Naive B cell (primary cell): ENCODE data around the gene ZDHHC12. TPM values are rescaled to one million over a fixed set of nuclear protein-coding genes. Genes with fewer than 3 reads are reported as not detected.
A peak's percentile ranks its signal among the peaks of the same experiment; 100 is the strongest.

Experiments used
- ATAC-seq, 2 donors: fragments of 150-1000 bp; cut with Tn5 transposase; 2 replicates each; pipeline ENCODE4 v1.10.0; 2021; ENCODE audit warnings: low read depth in 2 of 2, mild to moderate bottlenecking in 2 of 2, moderate library complexity in 2 of 2
- DNase-seq: peaks from one replicate; pipeline ENCODE4 v3.0.0; 2022
- H3K27ac Mint-ChIP-seq, 6 donors: one replicate each; pipeline ENCODE4 v1.8.0; 2020 to 2022; ENCODE audit warnings: mild to moderate bottlenecking in 6 of 6, mixed read lengths in 6 of 6, moderate library complexity in 5 of 6, inconsistent platforms in 2 of 6
- H3K27me3 Mint-ChIP-seq, 3 donors: one replicate each; pipeline ENCODE4 v1.8.0; 2021 to 2022; ENCODE audit warnings: mixed read lengths in 3 of 3, mild to moderate bottlenecking in 1 of 3
- H3K36me3 Mint-ChIP-seq, 2 donors: one replicate each; pipeline ENCODE4 v1.8.0; 2020 to 2022; ENCODE audit warnings: mixed read lengths in 2 of 2, inconsistent platforms in 1 of 2, mild to moderate bottlenecking in 1 of 2
- H3K4me1 Mint-ChIP-seq, 3 donors: one replicate each; pipeline ENCODE4 v1.8.0; 2020 to 2022; ENCODE audit warnings: mixed read lengths in 3 of 3, inconsistent platforms in 1 of 3, mild to moderate bottlenecking in 1 of 3, moderate library complexity in 1 of 3
- H3K4me3 Mint-ChIP-seq, 8 donors: one replicate each; pipeline ENCODE4 v1.8.0; 2020 to 2022; ENCODE audit warnings: mild to moderate bottlenecking in 8 of 8, mixed read lengths in 8 of 8, moderate library complexity in 8 of 8, inconsistent platforms in 2 of 8
- H3K9me3 Mint-ChIP-seq, 7 donors: one replicate each; pipeline ENCODE4 v1.8.0; 2020 to 2022; ENCODE audit warnings: mixed read lengths in 7 of 7, mild to moderate bottlenecking in 5 of 7, inconsistent platforms in 2 of 7, moderate library complexity in 1 of 7
- polyA plus RNA-seq, 6 donors: library from polyadenylated mRNA; unstranded; fragments of 300-500 nt; fragmentation: Illumina TruSeq; gene quantifications; one replicate each; pipeline ENCODE4 v1.2.3, GENCODE V29; 2021; ENCODE audit warnings: low read depth in 6 of 6

The ZDHHC12 gene
- polyA plus RNA-seq, 6 donors from 2014 or later, result 17.9 to 47.6 (median 43.2) TPM

- H3K36me3 Mint-ChIP-seq, result no peaks in the 10 kb centered on the region
- H3K27me3 Mint-ChIP-seq, result no peaks in the 10 kb centered on the region
Measured at GRCh38 chr9:128750926-128751595, 27.1 kb upstream of the ZDHHC12 start.

DNA sequence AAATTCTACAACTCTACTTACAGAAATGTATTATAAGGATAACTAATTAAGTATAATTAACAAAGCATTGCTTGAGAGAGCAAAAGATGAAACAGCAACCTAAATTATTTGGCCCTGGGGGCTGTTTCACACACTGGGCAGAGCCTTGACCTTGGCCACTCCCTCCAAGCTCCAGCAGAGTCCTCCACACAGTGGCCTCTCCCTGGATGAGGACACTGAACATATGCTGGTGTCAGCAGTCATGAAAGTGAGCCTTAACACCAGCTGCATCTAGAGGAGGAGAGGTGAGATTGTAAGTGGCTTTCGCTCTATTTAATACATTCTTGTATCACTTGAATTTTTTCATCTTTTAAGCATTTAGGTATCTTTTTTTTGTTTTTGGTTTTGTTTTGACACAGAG lies 23.3 kb upstream of the ZDHHC12 start:
- no peak overlapping the region for H3K4me3 Mint-ChIP-seq
- H3K4me1 Mint-ChIP-seq, result peaks cover 0 to 5% (median 0%) of the 10 kb centered on the region in 3 donors
- H3K27me3 Mint-ChIP-seq, result no peaks in the 10 kb centered on the region
- peak overlapping the region in 1 of 6 donors; percentile 70 for H3K27ac Mint-ChIP-seq
- ATAC-seq, result no peak
- H3K36me3 Mint-ChIP-seq, result no peaks in the 10 kb centered on the region
- no peak for DNase-seq
- H3K9me3 Mint-ChIP-seq, result no peaks in the 10 kb centered on the region

More at GRCh38 chr9:128750926-128751595, 27.1 kb upstream of the ZDHHC12 start:
- ATAC-seq (no peak), DNase-seq (no peak)
- Mint-ChIP-seq H3K4me1 (peaks cover 0 to 4% (median 0%) of the 10 kb centered on the region in 3 donors), H3K9me3 (no peaks in the 10 kb centered on the region), H3K27ac (no peak overlapping the region), H3K4me3 (no peak overlapping the region)

- H3K9me3 Mint-ChIP-seq, result no peaks in the 10 kb centered on the region
- H3K36me3 Mint-ChIP-seq, result peaks cover 0 to 7% of the 10 kb centered on the region in 2 donors
- H3K4me3 Mint-ChIP-seq, result peak overlapping the region in 2 of 8 donors; percentile 12 to 22
- DNase-seq (no peak), ATAC-seq (no peak)
- no peaks in the 10 kb centered on the region for H3K27me3 Mint-ChIP-seq
- no peak overlapping the region for H3K27ac Mint-ChIP-seq
- peaks cover 0 to 5% (median 0%) of the 10 kb centered on the region in 3 donors for H3K4me1 Mint-ChIP-seq
Measured at GRCh38 chr9:128743421-128743820, 19.5 kb upstream of the ZDHHC12 start.

DNA sequence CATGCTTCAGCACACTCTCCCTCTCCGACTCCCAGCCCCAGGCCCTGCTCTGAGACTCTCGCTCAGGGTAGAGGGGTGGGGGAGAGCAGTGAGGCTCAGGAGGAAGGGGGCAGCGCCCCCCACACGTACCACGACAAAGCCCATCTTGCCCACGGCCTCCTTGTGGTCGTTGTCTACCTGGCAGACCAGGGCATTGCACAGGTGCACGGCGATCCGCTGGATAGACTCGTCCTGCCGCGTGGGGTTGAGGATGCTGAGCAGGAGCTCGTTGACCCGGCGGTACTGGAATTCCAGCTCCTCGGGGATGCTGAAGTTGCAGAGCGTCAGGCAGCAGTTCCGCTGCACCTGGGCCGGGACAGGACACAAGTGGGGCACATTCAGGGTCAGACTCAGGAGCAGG lies 18.5 kb upstream of the ZDHHC12 start:
- ATAC-seq, result no peak
- no peak overlapping the region for H3K27ac Mint-ChIP-seq

GRCh38 chr9:128735373-128735772 lies 11.4 kb upstream of the ZDHHC12 start:
- H3K4me3 Mint-ChIP-seq, result no peak overlapping the region

More for the DNA sequence above, 18.5 kb upstream of the ZDHHC12 start:
- no peak for DNase-seq
- H3K36me3 Mint-ChIP-seq, result peaks cover 0 to 8% of the 10 kb centered on the region in 2 donors
- no peaks in the 10 kb centered on the region for H3K9me3 Mint-ChIP-seq
- no peak overlapping the region for H3K4me3 Mint-ChIP-seq
- H3K27me3 Mint-ChIP-seq, result no peaks in the 10 kb centered on the region
- H3K4me1 Mint-ChIP-seq, result peaks cover 0 to 5% (median 0%) of the 10 kb centered on the region in 3 donors

DNA sequence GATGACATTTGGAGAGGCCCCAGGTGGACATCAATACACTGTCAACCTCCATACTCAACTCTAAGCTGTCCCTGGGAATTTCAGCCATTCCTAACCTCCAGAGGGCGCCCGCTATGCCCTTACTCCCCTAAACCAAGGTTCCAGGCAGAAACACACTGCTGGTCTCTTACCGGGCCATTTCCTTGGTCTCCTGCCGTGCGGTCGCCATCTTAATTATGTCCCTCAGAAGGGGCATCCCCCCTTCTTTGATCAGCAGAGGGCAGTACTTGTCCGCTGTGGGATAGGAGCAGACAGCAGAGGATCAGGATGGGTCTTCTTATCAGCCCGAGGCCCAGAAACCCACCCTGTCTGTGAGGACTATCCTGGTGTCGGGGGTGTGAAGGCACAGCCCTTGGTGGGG lies 9.3 kb upstream of the ZDHHC12 start:
- H3K27ac Mint-ChIP-seq, result peak overlapping the region in 3 of 6 donors; percentile 18 to 92 (median 47)
- ATAC-seq (peak; percentile 42 to 51), DNase-seq (peak; percentile 17)
- no peak overlapping the region for H3K4me3 Mint-ChIP-seq
- no peaks in the 10 kb centered on the region for H3K27me3 Mint-ChIP-seq
- H3K36me3 Mint-ChIP-seq, result peaks cover 0 to 5% of the 10 kb centered on the region in 2 donors
- no peaks in the 10 kb centered on the region for H3K9me3 Mint-ChIP-seq
- peaks cover 0 to 13% (median 2%) of the 10 kb centered on the region in 3 donors for H3K4me1 Mint-ChIP-seq

More at GRCh38 chr9:128735373-128735772, 11.4 kb upstream of the ZDHHC12 start:
- DNase-seq (no peak), ATAC-seq (no peak)
- H3K36me3 Mint-ChIP-seq, result peaks cover 0 to 12% of the 10 kb centered on the region in 2 donors
- H3K4me1 Mint-ChIP-seq, result peaks cover 0 to 13% (median 2%) of the 10 kb centered on the region in 3 donors
- H3K27me3 Mint-ChIP-seq, result no peaks in the 10 kb centered on the region
- peak overlapping the region in 1 of 6 donors; percentile 3 for H3K27ac Mint-ChIP-seq
- no peaks in the 10 kb centered on the region for H3K9me3 Mint-ChIP-seq

DNA sequence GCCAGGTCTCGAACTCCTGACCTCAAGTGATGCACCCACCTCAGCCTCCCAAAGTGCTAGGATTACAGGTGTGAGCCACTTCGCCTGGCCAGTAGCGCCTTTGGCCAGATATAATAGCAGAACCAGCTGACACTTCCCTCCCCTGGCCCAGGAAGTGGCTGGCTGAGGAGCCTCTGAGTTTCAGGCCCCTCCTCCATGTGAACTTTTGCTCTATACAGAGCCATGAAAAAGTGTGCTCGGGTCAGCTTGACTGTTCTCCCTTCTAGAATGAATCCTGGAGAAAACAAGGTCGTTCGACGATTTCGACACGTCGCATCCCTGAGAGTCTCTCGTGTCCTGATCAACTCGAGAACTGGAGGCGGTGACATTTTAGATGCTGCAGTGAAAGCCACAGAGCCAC lies 8.6 kb upstream of the ZDHHC12 start:
- Mint-ChIP-seq H3K27ac (no peak overlapping the region), H3K36me3 (peaks cover 0 to 5% of the 10 kb centered on the region in 2 donors), H3K4me1 (peaks cover 0 to 13% (median 2%) of the 10 kb centered on the region in 3 donors), H3K9me3 (no peaks in the 10 kb centered on the region), H3K27me3 (no peaks in the 10 kb centered on the region), H3K4me3 (no peak overlapping the region)
- ATAC-seq, result no peak
- DNase-seq, result no peak

DNA sequence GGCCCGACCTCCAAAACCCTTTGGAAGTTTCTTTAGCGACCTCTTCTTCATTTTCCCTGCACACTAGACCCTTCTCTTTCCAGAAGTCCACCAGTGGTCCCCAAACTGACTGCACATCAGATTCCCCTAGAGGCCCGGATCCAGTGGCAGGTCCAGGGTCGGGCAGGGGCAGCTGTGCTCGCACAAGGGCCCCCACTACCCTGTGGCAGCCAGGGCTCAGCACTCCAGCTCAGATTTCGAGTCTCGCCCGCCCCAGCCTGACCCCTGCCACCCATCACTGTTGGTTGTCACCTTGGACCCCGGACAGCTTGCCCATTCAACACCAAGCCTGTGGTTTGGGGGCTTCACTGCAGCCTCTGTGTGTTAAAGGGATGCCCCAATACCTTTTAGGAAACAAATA lies 7.8 kb upstream of the ZDHHC12 start:
- peaks cover 0 to 13% (median 2%) of the 10 kb centered on the region in 3 donors for H3K4me1 Mint-ChIP-seq
- H3K9me3 Mint-ChIP-seq, result no peaks in the 10 kb centered on the region
- no peak overlapping the region for H3K27ac Mint-ChIP-seq
- no peak overlapping the region for H3K4me3 Mint-ChIP-seq
- H3K36me3 Mint-ChIP-seq, result no peaks in the 10 kb centered on the region
- H3K27me3 Mint-ChIP-seq, result no peaks in the 10 kb centered on the region
- DNase-seq (no peak), ATAC-seq (no peak)

DNA sequence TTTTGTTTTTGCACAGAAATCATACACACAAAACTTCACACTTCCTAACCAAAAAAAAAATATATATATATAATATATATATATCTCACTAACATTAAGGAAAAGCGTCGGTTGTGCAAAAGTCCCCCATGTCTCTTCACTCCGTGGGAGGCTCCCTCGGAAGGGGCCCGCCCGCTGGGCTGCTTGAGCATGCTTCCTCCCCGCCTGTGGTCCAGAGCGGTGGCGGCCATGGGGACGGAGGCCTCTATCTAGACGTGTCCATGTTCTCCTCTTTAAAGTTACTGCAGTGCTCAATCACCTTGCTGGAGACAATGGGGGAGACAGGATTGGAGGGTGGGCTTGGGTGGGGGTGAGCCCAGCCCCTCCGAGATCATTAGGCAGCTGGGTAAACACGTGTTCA lies 7.2 kb upstream of the ZDHHC12 start:
- Mint-ChIP-seq H3K27ac (no peak overlapping the region), H3K4me3 (no peak overlapping the region)

DNA sequence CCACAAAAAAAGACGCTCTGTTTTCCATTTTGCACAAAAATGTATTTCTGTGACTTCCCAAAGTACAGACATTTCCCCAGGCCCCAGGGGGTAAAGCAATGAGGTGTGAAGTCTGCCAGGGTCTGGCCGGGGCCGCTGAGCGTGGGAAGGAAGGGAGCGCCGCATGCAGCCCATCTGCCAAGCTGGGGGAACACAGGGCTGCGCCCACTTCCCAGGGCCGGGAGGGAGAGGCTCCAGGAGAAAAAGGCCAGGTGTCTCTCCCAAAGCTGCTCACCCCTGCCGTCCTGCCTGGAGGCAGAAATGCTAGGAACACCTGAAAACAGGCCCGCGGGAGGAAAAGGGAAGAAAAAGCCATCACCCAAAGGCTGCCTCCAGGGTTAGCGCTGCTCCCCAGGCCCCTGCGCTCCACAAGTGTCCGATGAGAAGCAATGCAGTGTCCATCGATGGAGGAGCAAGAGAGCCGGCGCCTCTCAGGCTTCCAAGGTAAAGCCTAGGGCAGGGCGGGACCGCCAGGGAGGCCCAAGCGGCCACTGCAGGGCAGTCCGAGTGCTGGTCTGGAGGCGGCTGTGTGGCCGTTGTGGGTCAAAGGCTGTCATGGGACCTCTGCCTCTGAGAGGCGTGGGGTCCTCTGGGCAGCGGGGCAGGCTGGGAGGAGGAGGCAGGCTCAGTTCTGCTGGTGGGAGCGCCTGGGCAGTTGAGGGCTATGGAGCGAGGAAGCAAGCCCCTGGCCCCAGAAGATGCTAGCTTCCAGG lies 6.0 kb upstream of the ZDHHC12 start:
- ATAC-seq, result no peak
- no peaks in the 10 kb centered on the region for H3K9me3 Mint-ChIP-seq
- DNase-seq, result no peak
- H3K27me3 Mint-ChIP-seq, result no peaks in the 10 kb centered on the region
- peaks cover 2 to 10% (median 9%) of the 10 kb centered on the region in 3 donors for H3K4me1 Mint-ChIP-seq
- no peak overlapping the region for H3K4me3 Mint-ChIP-seq
- no peaks in the 10 kb centered on the region for H3K36me3 Mint-ChIP-seq
- H3K27ac Mint-ChIP-seq, result peak overlapping the region in 2 of 6 donors; percentile 67 to 84

More for the DNA sequence above, 7.2 kb upstream of the ZDHHC12 start:
- DNase-seq (no peak), ATAC-seq (no peak)
- H3K9me3 Mint-ChIP-seq, result no peaks in the 10 kb centered on the region
- no peaks in the 10 kb centered on the region for H3K36me3 Mint-ChIP-seq
- H3K27me3 Mint-ChIP-seq, result no peaks in the 10 kb centered on the region
- peaks cover 0 to 13% (median 4%) of the 10 kb centered on the region in 3 donors for H3K4me1 Mint-ChIP-seq

GRCh38 chr9:128729302-128729701 lies 5.4 kb upstream of the ZDHHC12 start:
- peak overlapping the region in 2 of 6 donors; percentile 67 to 84 for H3K27ac Mint-ChIP-seq
- peaks cover 9 to 17% (median 14%) of the 10 kb centered on the region in 3 donors for H3K4me1 Mint-ChIP-seq
- DNase-seq, result no peak
- no peak for ATAC-seq
- H3K36me3 Mint-ChIP-seq, result no peaks in the 10 kb centered on the region
- no peaks in the 10 kb centered on the region for H3K27me3 Mint-ChIP-seq
- H3K9me3 Mint-ChIP-seq, result no peaks in the 10 kb centered on the region
- no peak overlapping the region for H3K4me3 Mint-ChIP-seq

DNA sequence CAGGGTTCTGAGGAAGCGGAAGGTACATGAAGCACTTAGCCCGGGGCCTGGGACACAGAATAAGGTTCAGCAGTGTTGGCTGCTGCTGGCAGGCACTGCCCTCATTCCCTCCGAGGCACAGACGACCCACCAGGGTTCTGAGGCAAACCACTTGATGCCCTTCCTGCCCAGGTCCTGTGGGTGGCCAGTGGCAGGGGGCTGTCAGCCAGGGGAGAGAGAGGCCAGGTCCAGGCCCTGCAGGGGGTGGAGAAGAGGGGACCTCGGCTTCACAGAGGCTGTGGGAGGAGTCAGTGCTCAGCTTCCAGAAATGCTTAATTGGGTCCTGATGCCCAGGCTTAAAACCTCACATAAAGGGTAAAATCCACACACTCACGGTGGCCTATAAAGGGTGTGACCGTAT lies 4.4 kb upstream of the ZDHHC12 start:
- peaks cover 14 to 24% (median 16%) of the 10 kb centered on the region in 3 donors for H3K4me1 Mint-ChIP-seq
- no peaks in the 10 kb centered on the region for H3K9me3 Mint-ChIP-seq
- no peak overlapping the region for H3K27ac Mint-ChIP-seq
- no peaks in the 10 kb centered on the region for H3K36me3 Mint-ChIP-seq
- no peaks in the 10 kb centered on the region for H3K27me3 Mint-ChIP-seq
- DNase-seq (no peak), ATAC-seq (no peak)
- H3K4me3 Mint-ChIP-seq, result no peak overlapping the region

- no peaks in the 10 kb centered on the region for H3K9me3 Mint-ChIP-seq
- H3K4me1 Mint-ChIP-seq, result peaks cover 18 to 30% (median 20%) of the 10 kb centered on the region in 3 donors
- H3K27me3 Mint-ChIP-seq, result no peaks in the 10 kb centered on the region
- H3K27ac Mint-ChIP-seq, result no peak overlapping the region
- H3K4me3 Mint-ChIP-seq, result peak overlapping the region in 1 of 8 donors; percentile 9
- ATAC-seq (no peak), DNase-seq (no peak)
- H3K36me3 Mint-ChIP-seq, result no peaks in the 10 kb centered on the region
Measured at GRCh38 chr9:128727640-128728248, 3.8 kb upstream of the ZDHHC12 start.
